Neural progenitor cell (in vitro differentiated cells): ENCODE measurements around the gene POU2F2. TPM values are rescaled to one million over a fixed set of nuclear protein-coding genes. Genes with fewer than 3 reads are reported as not detected.

ENCODE experiments used
- DNase-seq: peaks from one replicate; pipeline ENCODE4 v3.0.0-alpha.2; 2016; ENCODE audit warnings: low spot score
- H2AFZ ChIP-seq: fragments of 200-600 bp; sonication (generic); replicated peaks from 2 replicates; pipeline ENCODE4 v1.6.1; 2016; ENCODE audit warnings: antibody characterized with exemption
- H3F3A ChIP-seq: fragments of 200-600 bp; sonication (generic); 2 replicates; pipeline ENCODE4 v1.6.1; 2016; ENCODE audit warnings: antibody characterized with exemption, low read depth
- H3K27ac ChIP-seq: fragments of 200-600 bp; sonication (generic); 2 replicates; pipeline ENCODE4 v1.5.1; 2016; ENCODE audit warnings: mild to moderate bottlenecking
- H3K27me3 ChIP-seq: fragments of 200-600 bp; sonication (generic); 2 replicates; pipeline ENCODE4 v1.6.1; 2016; ENCODE audit warnings: mild to moderate bottlenecking, moderate library complexity
- H3K36me3 ChIP-seq: fragments of 200-600 bp; sonication (generic); 2 replicates; pipeline ENCODE4 v1.5.1; 2016
- H3K4me1 ChIP-seq: fragments of 200-600 bp; sonication (generic); 2 replicates; pipeline ENCODE4 v1.6.1; 2016; ENCODE audit warnings: mixed run types
- H3K4me2 ChIP-seq: fragments of 200-600 bp; sonication (generic); 2 replicates; pipeline ENCODE4 v1.6.1; 2016
- H3K4me3 ChIP-seq: fragments of 200-600 bp; sonication (generic); 2 replicates; pipeline ENCODE4 v1.5.1; 2016
- H3K79me2 ChIP-seq: fragments of 200-600 bp; sonication (generic); 2 replicates; pipeline ENCODE4 v1.6.1; 2016; ENCODE audit warnings: low read depth
- H3K9ac ChIP-seq: fragments of 200-600 bp; sonication (generic); 2 replicates; pipeline ENCODE4 v1.6.1; 2016
- H3K9me3 ChIP-seq: fragments of 200-600 bp; sonication (generic); 2 replicates; pipeline ENCODE4 v1.5.1; 2016; ENCODE audit warnings: low read depth
- H4K20me1 ChIP-seq: fragments of 200-600 bp; sonication (generic); 2 replicates; pipeline ENCODE4 v1.6.1; 2016; ENCODE audit warnings: low read depth
- H3K27ac Mint-ChIP-seq: 3 replicates; pipeline ENCODE4 v1.8.0; 2021; ENCODE audit warnings: mixed read lengths
- H3K27me3 Mint-ChIP-seq: 2 replicates; pipeline ENCODE4 v1.8.0; 2022; ENCODE audit warnings: low read depth, mild to moderate bottlenecking, inconsistent platforms, moderate library complexity, mixed read lengths; ENCODE audit not compliant: insufficient read depth
- H3K36me3 Mint-ChIP-seq: 3 replicates; pipeline ENCODE4 v1.8.0; 2021; ENCODE audit warnings: mixed read lengths
- H3K4me1 Mint-ChIP-seq: 3 replicates; pipeline ENCODE4 v1.8.0; 2021; ENCODE audit warnings: mixed read lengths
- H3K4me3 Mint-ChIP-seq: 3 replicates; pipeline ENCODE4 v1.8.0; 2021; ENCODE audit warnings: mild to moderate bottlenecking, moderate library complexity, mixed read lengths
- H3K9me3 Mint-ChIP-seq: 3 replicates; pipeline ENCODE4 v1.8.0; 2020; ENCODE audit warnings: mixed read lengths
- CTCF ChIP-seq: fragments of 200-600 bp; sonication (generic); IDR thresholded peaks from 2 replicates; pipeline ENCODE4 v1.5.1; 2017; ENCODE audit warnings: antibody characterized with exemption, mild to moderate bottlenecking
- EZH2 ChIP-seq: fragments of 200-600 bp; sonication (generic); IDR thresholded peaks from 2 replicates; pipeline ENCODE4 v1.6.1; 2017; ENCODE audit warnings: antibody characterized with exemption, mild to moderate bottlenecking, moderate library complexity
- EZH2phosphoT487 ChIP-seq: fragments of 200-600 bp; sonication (generic); IDR thresholded peaks from 2 replicates; pipeline ENCODE4 v1.6.1; 2017; ENCODE audit warnings: antibody characterized with exemption
- total RNA-seq: library from RNA; depleted of rRNA; stranded (reverse); fragments of >200 nt; gene quantifications from 2 replicates; pipeline ENCODE4 v1.2.3, GENCODE V29; 2015; ENCODE audit warnings: low replicate concordance

The POU2F2 gene
- total RNA-seq, 1 donor from 2014 or later = 0.69 TPM

GRCh38 chr19:42121036-42121621, 11.1 kb downstream of the POU2F2 start:
- no peak overlapping the region for H3K4me3 Mint-ChIP-seq
- no peaks in the 10 kb centered on the region for H3K36me3 ChIP-seq
- H3K27me3 ChIP-seq = no peaks in the 10 kb centered on the region
- H2AFZ ChIP-seq = no peak overlapping the region
- no peak for TF ChIP-seq EZH2
- TF ChIP-seq EZH2phosphoT487 = no peak
- no peak for TF ChIP-seq CTCF
- no peaks in the 10 kb centered on the region for H3K36me3 Mint-ChIP-seq
- peaks cover 9% of the 10 kb centered on the region for H3K27me3 Mint-ChIP-seq
- no peak overlapping the region for H3K4me3 ChIP-seq
- no peak overlapping the region for H3K27ac Mint-ChIP-seq
- no peaks in the 10 kb centered on the region for H4K20me1 ChIP-seq
- DNase-seq = no peak
- no peak overlapping the region for H3K27ac ChIP-seq
- no peaks in the 10 kb centered on the region for H3K4me1 Mint-ChIP-seq
- H3K4me2 ChIP-seq = no peak overlapping the region
- H3K9me3 ChIP-seq = no peaks in the 10 kb centered on the region
- no peaks in the 10 kb centered on the region for H3F3A ChIP-seq
- H3K79me2 ChIP-seq = no peaks in the 10 kb centered on the region
- no peak overlapping the region for H3K9ac ChIP-seq
- H3K9me3 Mint-ChIP-seq = peaks cover 10% of the 10 kb centered on the region
- H3K4me1 ChIP-seq = no peaks in the 10 kb centered on the region

- no peak overlapping the region for H3K4me3 Mint-ChIP-seq
- H3K9me3 Mint-ChIP-seq = peaks cover 6% of the 10 kb centered on the region
- H3K27ac ChIP-seq = no peak overlapping the region
These were observed 11.8 kb downstream of the POU2F2 start for GRCh38 chr19:42120276-42120980.

GRCh38 chr19:42117076-42117475, 15.2 kb downstream of the POU2F2 start:
- Histone ChIP-seq H3K4me1 (no peaks in the 10 kb centered on the region), H3K79me2 (no peaks in the 10 kb centered on the region), H4K20me1 (no peaks in the 10 kb centered on the region), H3K27ac (no peak overlapping the region), H3K36me3 (no peaks in the 10 kb centered on the region), H2AFZ (no peak overlapping the region), H3K4me2 (no peak overlapping the region), H3K4me3 (no peak overlapping the region), H3K9me3 (no peaks in the 10 kb centered on the region), H3F3A (no peaks in the 10 kb centered on the region), H3K27me3 (no peaks in the 10 kb centered on the region), H3K9ac (no peak overlapping the region)
- peaks cover 19% of the 10 kb centered on the region for H3K4me1 Mint-ChIP-seq
- H3K27me3 Mint-ChIP-seq = peaks cover 6% of the 10 kb centered on the region
- DNase-seq = no peak
- TF ChIP-seq EZH2 (no peak), CTCF (no peak), EZH2phosphoT487 (no peak)
- no peak overlapping the region for H3K27ac Mint-ChIP-seq
- no peak overlapping the region for H3K4me3 Mint-ChIP-seq
- H3K36me3 Mint-ChIP-seq = no peaks in the 10 kb centered on the region
- no peaks in the 10 kb centered on the region for H3K9me3 Mint-ChIP-seq

More at GRCh38 chr19:42120276-42120980, 11.8 kb downstream of the POU2F2 start:
- no peak for DNase-seq
- no peaks in the 10 kb centered on the region for H3K79me2 ChIP-seq
- no peak overlapping the region for H3K27ac Mint-ChIP-seq
- no peak overlapping the region for H3K4me2 ChIP-seq
- H3K9me3 ChIP-seq = no peaks in the 10 kb centered on the region
- no peaks in the 10 kb centered on the region for H3K4me1 Mint-ChIP-seq
- H3K27me3 ChIP-seq = no peaks in the 10 kb centered on the region
- no peak overlapping the region for H3K9ac ChIP-seq
- H3K4me3 ChIP-seq = no peak overlapping the region
- TF ChIP-seq CTCF (no peak), EZH2 (no peak), EZH2phosphoT487 (no peak)
- H3K27me3 Mint-ChIP-seq = peaks cover 9% of the 10 kb centered on the region
- no peaks in the 10 kb centered on the region for H3K4me1 ChIP-seq
- H2AFZ ChIP-seq = no peak overlapping the region
- no peaks in the 10 kb centered on the region for H4K20me1 ChIP-seq
- H3K36me3 ChIP-seq = no peaks in the 10 kb centered on the region
- no peaks in the 10 kb centered on the region for H3F3A ChIP-seq
- H3K36me3 Mint-ChIP-seq = no peaks in the 10 kb centered on the region
